Stimulated activated naive CD8-positive, alpha-beta T cell treated with anti-CD3 and anti-CD28 coated beads, Interleukin-15, Interleukin-2, amounts not matched to agents 100 U/mL and 50 U/mL, for 24 hours (primary cell): Measurements from ENCODE around the gene ENTPD7.

Experiments used
- ATAC-seq: fragments of 150-1000 bp; cut with Tn5 transposase; one replicate; pipeline ENCODE4 v1.10.0; 2021
- DNase-seq: peaks from one replicate; pipeline ENCODE4 v3.0.0; 2021

The ENTPD7 gene

GRCh38 chr10:99748823-99749451 lies 89.6 kb downstream of the ENTPD7 start:
- ATAC-seq (no peak), DNase-seq (no peak)

- ATAC-seq, result no peak
- DNase-seq, result no peak
Measured at GRCh38 chr10:99750641-99751040, 91.3 kb downstream of the ENTPD7 start.

GRCh38 chr10:99754670-99755069 lies 95.4 kb downstream of the ENTPD7 start:
- no peak for ATAC-seq

More at GRCh38 chr10:99754670-99755069, 95.4 kb downstream of the ENTPD7 start:
- DNase-seq, result no peak
